Effector memory CD8-positive, alpha-beta T cell (primary cell): ENCODE results near the gene ADIPOR2.

Experiments used
- ATAC-seq: fragments of 150-1000 bp; cut with Tn5 transposase; replicated peaks from 2 replicates; pipeline ENCODE4 v1.10.0; 2021; ENCODE audit warnings: mild to moderate bottlenecking, moderate library complexity
- DNase-seq, 3 experiments: peaks; one replicate each; pipeline ENCODE4 v3.0.0; 2021
- H3K27ac Mint-ChIP-seq, 2 donors: one replicate each; pipeline ENCODE4 v1.8.0; 2022; ENCODE audit warnings: mild to moderate bottlenecking in 2 of 2, mixed read lengths in 2 of 2, moderate library complexity in 2 of 2
- H3K27me3 Mint-ChIP-seq, 2 donors: one replicate each; pipeline ENCODE4 v1.8.0; 2022; ENCODE audit warnings: mixed read lengths in 2 of 2
- H3K36me3 Mint-ChIP-seq: one replicate; pipeline ENCODE4 v1.8.0; 2022; ENCODE audit warnings: mild to moderate bottlenecking, moderate library complexity, mixed read lengths; ENCODE audit not compliant: insufficient read depth
- H3K4me1 Mint-ChIP-seq, 2 donors: one replicate each; pipeline ENCODE4 v1.8.0; 2022; ENCODE audit warnings: low read depth in 2 of 2, mixed read lengths in 2 of 2
- H3K4me3 Mint-ChIP-seq, 2 donors: one replicate each; pipeline ENCODE4 v1.8.0; 2022; ENCODE audit warnings: mild to moderate bottlenecking in 2 of 2, mixed read lengths in 2 of 2, moderate library complexity in 2 of 2
- H3K9me3 Mint-ChIP-seq, 2 donors: one replicate each; pipeline ENCODE4 v1.8.0; 2022; ENCODE audit warnings: mixed read lengths in 2 of 2

ADIPOR2 gene

DNA sequence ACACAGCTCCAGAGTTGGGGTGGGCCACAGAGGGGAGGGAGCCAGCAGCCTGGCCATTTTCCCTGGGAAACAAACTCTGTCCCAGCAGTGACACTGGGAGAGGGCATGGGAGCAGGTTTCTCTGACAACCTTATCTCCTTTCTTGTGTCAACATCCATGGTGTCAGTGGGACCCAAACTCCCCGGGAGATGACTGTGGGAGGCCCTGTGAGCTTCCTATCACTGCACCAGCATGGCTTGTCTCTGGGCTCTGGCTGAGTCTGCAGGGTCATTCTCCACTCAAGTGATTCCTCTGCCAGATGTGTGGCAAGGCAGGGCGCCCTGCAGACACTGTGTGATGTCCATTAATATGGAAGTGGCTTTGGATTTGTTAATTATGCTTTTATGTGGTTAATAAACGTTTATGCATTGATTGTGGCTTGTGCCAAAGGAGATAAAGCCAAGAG is 139.6 kb downstream of the ADIPOR2 start:
- DNase-seq, result no peak
- Mint-ChIP-seq H3K36me3 (no peaks in the 10 kb centered on the region), H3K27me3 (peaks cover 47 to 72% of the 10 kb centered on the region in 2 donors), H3K9me3 (no peaks in the 10 kb centered on the region), H3K27ac (no peak overlapping the region), H3K4me3 (no peak overlapping the region), H3K4me1 (peaks cover 0 to 10% of the 10 kb centered on the region in 2 donors)
- no peak for ATAC-seq

DNA sequence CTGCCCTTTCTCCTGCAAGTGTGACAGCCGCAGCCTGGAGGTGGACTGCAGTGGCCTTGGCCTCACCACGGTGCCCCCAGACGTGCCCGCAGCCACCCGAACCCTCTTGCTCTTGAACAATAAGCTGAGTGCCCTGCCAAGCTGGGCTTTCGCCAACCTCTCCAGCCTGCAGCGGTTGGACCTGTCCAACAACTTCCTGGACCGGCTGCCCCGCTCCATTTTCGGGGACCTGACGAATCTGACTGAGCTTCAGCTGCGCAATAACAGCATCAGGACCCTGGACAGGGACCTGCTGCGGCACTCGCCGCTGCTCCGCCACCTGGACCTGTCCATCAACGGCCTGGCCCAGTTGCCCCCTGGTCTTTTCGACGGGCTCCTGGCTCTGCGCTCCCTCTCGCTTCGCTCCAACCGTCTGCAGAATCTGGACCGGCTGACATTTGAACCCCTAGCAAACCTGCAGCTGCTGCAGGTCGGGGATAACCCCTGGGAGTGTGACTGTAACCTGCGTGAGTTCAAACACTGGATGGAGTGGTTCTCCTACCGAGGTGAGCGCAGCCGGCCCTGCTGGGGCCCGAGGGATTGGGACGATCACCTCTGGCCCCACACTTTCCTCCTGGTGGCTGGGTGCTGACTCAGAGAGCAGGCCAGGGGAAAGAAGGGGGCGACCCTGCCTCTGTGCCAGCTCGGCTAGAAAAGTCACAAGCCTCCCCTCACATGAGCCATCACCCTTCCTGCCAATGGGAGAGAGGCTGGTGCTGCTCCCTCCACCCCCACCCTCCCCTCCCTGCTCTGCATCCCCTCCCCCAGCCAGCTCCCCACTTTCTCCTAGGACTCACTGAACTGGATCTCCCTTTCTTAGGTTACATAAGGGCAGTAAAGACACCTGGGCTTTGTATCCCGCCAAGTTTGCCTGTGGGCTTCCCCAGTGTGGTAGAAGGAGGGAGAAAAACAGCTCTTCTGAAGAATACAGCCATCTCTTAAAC is 140.4 kb downstream of the ADIPOR2 start:
- peak in 2 of 3 experiments; percentile 9 to 20 for DNase-seq
- Mint-ChIP-seq H3K4me1 (peaks cover 0 to 10% of the 10 kb centered on the region in 2 donors), H3K27ac (no peak overlapping the region), H3K27me3 (peaks cover 50 to 73% of the 10 kb centered on the region in 2 donors), H3K36me3 (no peaks in the 10 kb centered on the region), H3K4me3 (no peak overlapping the region), H3K9me3 (no peaks in the 10 kb centered on the region)
- peak; percentile 35 for ATAC-seq

GRCh38 chr12:1832801-1833595 is 142.1 kb downstream of the ADIPOR2 start:
- DNase-seq (no peak), ATAC-seq (no peak)
- Mint-ChIP-seq H3K4me1 (peaks cover 0 to 8% of the 10 kb centered on the region in 2 donors), H3K27me3 (peaks cover 50 to 66% of the 10 kb centered on the region in 2 donors), H3K27ac (no peak overlapping the region), H3K9me3 (no peaks in the 10 kb centered on the region), H3K4me3 (no peak overlapping the region), H3K36me3 (peaks cover 3% of the 10 kb centered on the region)

DNA sequence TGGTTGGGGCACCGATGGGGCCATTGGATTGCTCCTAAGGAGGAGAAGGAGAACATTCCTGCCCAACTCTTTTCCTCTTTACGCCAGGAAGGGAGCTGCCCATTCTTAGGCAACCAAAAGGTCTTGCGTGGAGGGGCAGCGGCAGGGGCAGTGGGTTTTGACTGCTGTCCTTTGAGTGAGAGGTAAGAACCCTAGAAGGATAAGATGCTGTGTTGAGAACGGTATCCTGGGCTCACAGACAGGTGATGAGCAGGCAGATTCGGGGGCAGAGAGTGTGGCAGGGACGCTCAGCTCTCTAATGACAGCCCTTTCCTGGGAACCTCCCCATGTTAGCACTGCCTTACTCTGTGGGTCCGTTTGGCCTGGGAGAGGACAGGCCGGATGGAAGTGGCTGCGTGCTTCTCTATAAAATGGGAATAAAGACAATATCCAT is 142.7 kb downstream of the ADIPOR2 start:
- no peak overlapping the region for H3K4me3 Mint-ChIP-seq
- H3K27me3 Mint-ChIP-seq, result peaks cover 48 to 66% of the 10 kb centered on the region in 2 donors
- no peak for ATAC-seq
- no peaks in the 10 kb centered on the region for H3K9me3 Mint-ChIP-seq
- peaks cover 3% of the 10 kb centered on the region for H3K36me3 Mint-ChIP-seq
- DNase-seq, result no peak
- peaks cover 0 to 8% of the 10 kb centered on the region in 2 donors for H3K4me1 Mint-ChIP-seq
- no peak overlapping the region for H3K27ac Mint-ChIP-seq

GRCh38 chr12:1834186-1834925 is 143.5 kb downstream of the ADIPOR2 start:
- no peak for DNase-seq
- Mint-ChIP-seq H3K36me3 (peaks cover 3% of the 10 kb centered on the region), H3K4me1 (peaks cover 0 to 10% of the 10 kb centered on the region in 2 donors), H3K27me3 (peaks cover 41 to 69% of the 10 kb centered on the region in 2 donors), H3K27ac (no peak overlapping the region), H3K4me3 (no peak overlapping the region), H3K9me3 (no peaks in the 10 kb centered on the region)
- ATAC-seq, result no peak

DNA sequence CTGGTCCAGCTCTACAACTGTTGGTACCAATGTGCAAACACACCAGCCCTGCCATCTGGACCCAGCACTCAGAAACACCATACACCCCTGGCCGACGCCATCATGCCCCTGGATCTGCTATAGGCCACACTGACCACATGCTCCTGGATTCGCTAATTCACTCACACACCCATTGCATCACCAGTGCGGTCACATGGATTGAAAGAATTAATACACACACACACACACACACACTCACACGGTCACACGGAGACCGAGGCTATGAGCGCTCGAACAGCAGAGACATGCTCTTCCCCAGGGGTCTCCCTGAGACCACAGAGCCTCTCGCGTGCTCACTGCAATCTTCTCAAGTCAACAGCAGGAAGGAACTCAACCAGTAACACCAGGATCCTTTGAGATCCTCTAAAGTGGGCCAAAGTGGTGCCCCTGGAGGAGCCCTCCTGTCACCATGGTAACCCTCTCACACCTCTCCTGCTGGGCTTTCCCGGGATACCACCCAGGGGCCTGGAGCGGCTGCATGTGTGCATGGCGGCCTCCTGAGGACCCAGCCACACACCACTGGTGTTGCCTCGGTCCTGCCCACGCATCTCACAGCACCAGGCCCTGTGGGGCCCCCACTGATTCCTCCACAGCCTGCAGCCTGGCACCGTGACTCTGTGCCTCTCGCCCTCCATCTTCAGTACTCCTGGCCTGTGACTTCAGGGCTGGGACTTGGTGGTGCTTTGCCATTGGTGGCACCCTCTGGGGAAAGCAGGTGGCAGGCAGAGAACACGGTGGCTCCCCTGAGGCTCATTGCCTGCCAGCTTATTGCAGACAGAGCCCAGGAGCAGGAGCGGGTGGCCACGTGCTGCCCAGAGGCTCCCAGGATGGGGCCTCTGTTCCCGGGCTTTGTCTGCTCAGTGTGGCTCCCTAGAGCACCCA is 144.6 kb downstream of the ADIPOR2 start:
- Mint-ChIP-seq H3K4me3 (no peak overlapping the region), H3K27ac (no peak overlapping the region), H3K4me1 (peaks cover 0 to 10% of the 10 kb centered on the region in 2 donors), H3K27me3 (peaks cover 41 to 67% of the 10 kb centered on the region in 2 donors), H3K9me3 (no peaks in the 10 kb centered on the region), H3K36me3 (peaks cover 3% of the 10 kb centered on the region)
- no peak for ATAC-seq
- DNase-seq, result no peak

DNA sequence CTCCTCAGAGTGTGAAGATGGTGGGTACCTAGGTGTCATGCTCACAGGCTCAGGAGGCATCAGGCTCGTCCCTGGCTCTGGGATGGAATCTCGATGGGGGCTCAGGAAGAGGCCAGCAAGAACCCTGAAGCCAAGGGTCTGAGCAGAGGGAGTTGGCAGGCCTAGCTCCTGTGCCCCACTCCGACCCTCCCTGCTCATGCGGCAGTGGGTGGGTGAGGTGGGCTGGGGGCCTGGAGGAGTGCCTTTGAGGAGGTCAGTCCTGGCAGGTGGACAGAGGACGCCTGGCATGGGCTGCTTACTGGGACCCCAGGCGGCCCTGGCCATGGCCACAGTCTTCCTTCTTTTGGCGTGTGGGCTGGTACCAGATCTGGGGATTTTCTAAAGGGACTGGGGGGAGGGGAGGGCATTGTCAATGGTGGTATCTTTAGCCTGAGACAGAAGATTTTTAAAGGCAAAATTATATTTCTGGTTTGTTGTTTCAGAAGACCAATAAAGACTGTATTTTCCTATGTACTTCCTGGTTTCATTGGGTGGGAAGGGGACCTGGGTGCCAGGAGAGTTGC is 145.5 kb downstream of the ADIPOR2 start:
- Mint-ChIP-seq H3K9me3 (no peaks in the 10 kb centered on the region), H3K27me3 (peaks cover 36 to 58% of the 10 kb centered on the region in 2 donors), H3K4me3 (no peak overlapping the region), H3K4me1 (peaks cover 0 to 4% of the 10 kb centered on the region in 2 donors), H3K27ac (no peak overlapping the region), H3K36me3 (peaks cover 3% of the 10 kb centered on the region)
- no peak for ATAC-seq
- DNase-seq, result no peak

GRCh38 chr12:1836854-1837421 is 146.1 kb downstream of the ADIPOR2 start:
- ATAC-seq (no peak), DNase-seq (no peak)
- Mint-ChIP-seq H3K36me3 (peaks cover 3% of the 10 kb centered on the region), H3K9me3 (no peaks in the 10 kb centered on the region), H3K4me3 (no peak overlapping the region), H3K4me1 (peaks cover 0 to 3% of the 10 kb centered on the region in 2 donors), H3K27me3 (peaks cover 35 to 57% of the 10 kb centered on the region in 2 donors), H3K27ac (no peak overlapping the region)

GRCh38 chr12:1837541-1838204 is 146.8 kb downstream of the ADIPOR2 start:
- DNase-seq, result no peak
- ATAC-seq, result no peak
- Mint-ChIP-seq H3K4me1 (peaks cover 0 to 3% of the 10 kb centered on the region in 2 donors), H3K4me3 (no peak overlapping the region), H3K27ac (no peak overlapping the region), H3K36me3 (peaks cover 3% of the 10 kb centered on the region), H3K27me3 (peaks cover 35 to 59% of the 10 kb centered on the region in 2 donors), H3K9me3 (no peaks in the 10 kb centered on the region)
